Psoas muscle (tissue), 8 donors: ENCODE data around the gene CABCOCO1. TPM values are rescaled to one million over a fixed set of nuclear protein-coding genes. Genes with fewer than 3 reads are reported as not detected.

Source experiments
- ATAC-seq, 4 donors: fragments of 200-7000 bp; cut with Tn5 transposase; one replicate each; pipeline ENCODE4 v1.9.1; 2020; ENCODE audit warnings: moderate library complexity in 3 of 4, mild to moderate bottlenecking in 2 of 4
- DNase-seq, 2 donors: peaks; one replicate each; pipeline ENCODE4 v3.0.0-alpha.2; 2020
- H3K27ac ChIP-seq: fragments of 200-600 bp; one replicate; pipeline ENCODE4 v1.8.0; 2022
- H3K27me3 ChIP-seq, 3 donors: fragments of 200-600 bp in 1 of 3; one replicate each; pipeline versions ENCODE4 v1.6.1 to v1.8.0; 2013 to 2022; ENCODE audit warnings: low read length in 2 of 3, mild to moderate bottlenecking in 2 of 3, moderate library complexity in 1 of 3; ENCODE audit not compliant: insufficient read depth in 3 of 3
- H3K36me3 ChIP-seq, 2 donors: fragments of 200-600 bp in 1 of 2; one replicate each; pipeline versions ENCODE4 v1.6.1 to v1.8.0; 2013 to 2022; ENCODE audit warnings: low read depth in 1 of 2, mild to moderate bottlenecking in 1 of 2, moderate library complexity in 1 of 2; ENCODE audit not compliant: insufficient read depth in 1 of 2
- H3K4me1 ChIP-seq: fragments of 200-600 bp; one replicate; pipeline ENCODE4 v1.8.0; 2022
- H3K4me3 ChIP-seq: fragments of 200-600 bp; one replicate; pipeline ENCODE4 v1.8.0; 2022; ENCODE audit warnings: mild to moderate bottlenecking
- H3K9me3 ChIP-seq: fragments of 200-600 bp; one replicate; pipeline ENCODE4 v1.8.0; 2022
- WGBS, 3 donors: extraction: QIAGEN DNeasy Blood & Tissue Kit; methylation state at CpG; one replicate each; pipeline versions ENCODE4 v1.1.6 to v1.1.7; 2013; 5-methylcytosine and 5-hydroxymethylcytosine counted together
- intact Hi-C, 2 donors: fragments of 100-400 bp; cut with DNase I; formaldehyde crosslinking; loops; one replicate each; pipeline versions ENCODE4 v1.11.0 to v1.14.2; 2022
- polyA plus RNA-seq, 3 donors: library from polyadenylated mRNA; stranded (reverse); fragments of 200-250 nt; gene quantifications; one replicate each; pipeline ENCODE4 v1.2.3, GENCODE V29; 2013
- total RNA-seq, 4 donors: library from RNA; stranded (reverse); fragmentation: NEBNext Ultra II Directional in 2 of 4; extraction: Animal tissue kit (Norgen Biotek cat#: 25700) in 2 of 4; gene quantifications; one replicate each; pipeline versions ENCODE4 v1.2.1 to v1.2.4, GENCODE V29; 2021 to 2023
- TF ChIP-seq, protein P1 (sequence below): fragments of 200-600 bp; IDR thresholded peaks from one replicate; pipeline ENCODE4 v1.8.0; 2022; ENCODE audit warnings: antibody characterized with exemption
- donor health status: healthy with polysubstance abuse.
- donor health status: DM: no; HTN: no; CAD: no; lungs with moderate emphysema.
- donor health status: Bipolar disorder and iron deficiency.
- donor health status: healthy.
- donor health status: DM: yes; HTN: yes; CAD: no.
- donor health status: DM: no; HTN: no; CAD: no.
- donor health status: DM: no; HTN: no; CAD: no.
- donor health status: DM: yes; HTN: yes; CAD: no.

The CABCOCO1 gene
- total and polyA plus RNA-seq, 7 donors = 0.03 to 0.04 TPM; not detected in 5

DNA sequence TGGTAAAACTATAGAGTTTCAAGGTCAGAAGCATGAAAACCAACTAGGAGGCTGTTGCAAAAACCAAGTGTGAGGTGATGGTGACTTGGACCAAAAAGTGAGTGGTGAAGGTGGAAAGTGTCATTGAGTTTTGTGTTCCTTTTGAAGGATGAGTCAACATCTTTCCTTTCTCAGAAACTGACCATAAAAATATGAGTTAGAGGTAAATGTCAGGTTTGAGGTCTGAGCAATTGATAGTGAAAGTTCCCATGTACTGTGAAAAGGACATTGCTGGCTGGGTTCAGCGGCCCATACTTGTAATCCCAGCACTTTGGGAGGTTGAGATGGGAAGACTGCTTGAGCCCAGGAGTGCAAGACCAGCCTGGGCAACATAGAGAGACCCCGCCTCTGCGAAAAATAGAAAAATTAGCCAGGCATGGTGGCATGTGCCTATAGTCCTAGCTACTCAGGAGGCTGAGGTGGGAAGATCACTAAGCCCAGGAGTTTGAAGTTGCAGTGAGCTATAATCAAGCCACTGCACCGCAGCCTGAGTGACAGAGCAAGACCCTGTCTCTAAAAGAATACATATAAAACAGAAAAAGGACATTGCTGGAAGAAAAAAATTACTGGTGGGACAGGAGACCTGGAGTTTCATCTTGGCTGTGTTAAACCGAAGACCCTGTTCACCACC, 149.5 kb downstream of the CABCOCO1 start:
- H3K36me3 ChIP-seq = no peaks in the 10 kb centered on the region
- 91 to 99% (median 93%) methylated on average over 5 of the region's 5 CpGs for WGBS, 3 donors
- H3K27me3 ChIP-seq = no peaks in the 10 kb centered on the region
- H3K4me1 ChIP-seq = no peaks in the 10 kb centered on the region
- ATAC-seq (no peak), DNase-seq (no peak)
- H3K4me3 ChIP-seq = no peak overlapping the region
- no peaks in the 10 kb centered on the region for H3K9me3 ChIP-seq
- TF ChIP-seq, protein P1, sequence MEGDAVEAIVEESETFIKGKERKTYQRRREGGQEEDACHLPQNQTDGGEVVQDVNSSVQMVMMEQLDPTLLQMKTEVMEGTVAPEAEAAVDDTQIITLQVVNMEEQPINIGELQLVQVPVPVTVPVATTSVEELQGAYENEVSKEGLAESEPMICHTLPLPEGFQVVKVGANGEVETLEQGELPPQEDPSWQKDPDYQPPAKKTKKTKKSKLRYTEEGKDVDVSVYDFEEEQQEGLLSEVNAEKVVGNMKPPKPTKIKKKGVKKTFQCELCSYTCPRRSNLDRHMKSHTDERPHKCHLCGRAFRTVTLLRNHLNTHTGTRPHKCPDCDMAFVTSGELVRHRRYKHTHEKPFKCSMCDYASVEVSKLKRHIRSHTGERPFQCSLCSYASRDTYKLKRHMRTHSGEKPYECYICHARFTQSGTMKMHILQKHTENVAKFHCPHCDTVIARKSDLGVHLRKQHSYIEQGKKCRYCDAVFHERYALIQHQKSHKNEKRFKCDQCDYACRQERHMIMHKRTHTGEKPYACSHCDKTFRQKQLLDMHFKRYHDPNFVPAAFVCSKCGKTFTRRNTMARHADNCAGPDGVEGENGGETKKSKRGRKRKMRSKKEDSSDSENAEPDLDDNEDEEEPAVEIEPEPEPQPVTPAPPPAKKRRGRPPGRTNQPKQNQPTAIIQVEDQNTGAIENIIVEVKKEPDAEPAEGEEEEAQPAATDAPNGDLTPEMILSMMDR = no peak
- no peak overlapping the region for H3K27ac ChIP-seq
- intact Hi-C loops = no loop called here

DNA sequence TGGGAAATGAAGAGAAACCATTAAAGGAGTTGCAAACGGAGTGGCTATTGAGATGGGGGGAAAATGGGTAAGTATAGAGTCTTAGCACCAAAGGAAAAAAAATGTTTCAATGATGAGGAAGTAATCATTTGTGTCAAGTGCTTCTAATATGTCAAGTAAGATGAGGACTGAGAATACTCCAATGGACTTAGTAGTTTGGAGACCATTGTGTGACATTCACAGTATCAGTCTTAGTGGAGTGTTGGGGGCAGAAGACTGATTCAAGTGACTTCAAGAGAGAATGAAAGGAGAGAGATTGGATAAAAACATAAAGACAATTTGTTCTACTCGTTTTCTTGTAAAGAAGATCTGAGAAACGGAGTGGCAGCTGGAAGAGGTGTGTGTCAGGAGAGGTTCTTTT, 150.2 kb downstream of the CABCOCO1 start:
- Histone ChIP-seq H3K27ac (no peak overlapping the region), H3K9me3 (no peaks in the 10 kb centered on the region), H3K36me3 (no peaks in the 10 kb centered on the region), H3K27me3 (no peaks in the 10 kb centered on the region), H3K4me1 (no peaks in the 10 kb centered on the region), H3K4me3 (no peak overlapping the region)
- TF ChIP-seq, protein P1 = no peak
- intact Hi-C loops = no loop called here
- no peak for ATAC-seq
- DNase-seq = no peak
- 82 to 92% (median 88%) methylated on average over 3 of the region's 3 CpGs for WGBS, 3 donors

DNA sequence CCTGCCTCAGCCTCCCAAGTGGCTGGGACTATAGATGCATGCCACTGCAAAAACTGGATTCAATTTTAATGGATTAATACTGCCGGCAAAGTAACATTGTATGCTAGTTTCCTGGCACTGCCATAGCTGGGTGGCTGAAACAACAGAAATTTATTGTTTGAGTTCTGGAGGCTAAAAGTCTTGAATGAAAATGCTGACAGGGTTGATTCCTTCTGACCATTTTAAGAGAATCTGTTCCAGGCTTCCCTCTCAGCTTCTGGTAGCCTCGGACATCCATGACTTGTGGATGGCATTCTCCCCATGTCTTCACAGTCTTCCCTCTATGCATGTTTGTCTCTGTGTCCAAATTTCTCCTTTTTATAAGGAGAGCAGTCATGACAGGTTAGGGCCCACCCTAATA, 151.4 kb downstream of the CABCOCO1 start:
- ATAC-seq (no peak), DNase-seq (no peak)
- Histone ChIP-seq H3K27me3 (no peaks in the 10 kb centered on the region), H3K4me1 (no peaks in the 10 kb centered on the region), H3K36me3 (no peaks in the 10 kb centered on the region), H3K9me3 (no peaks in the 10 kb centered on the region), H3K4me3 (no peak overlapping the region), H3K27ac (no peak overlapping the region)
- intact Hi-C loops = no loop called here
- 60 to 73% (median 72%) methylated on average over 2 of the region's 2 CpGs for WGBS, 3 donors
- TF ChIP-seq, protein P1 = no peak

DNA sequence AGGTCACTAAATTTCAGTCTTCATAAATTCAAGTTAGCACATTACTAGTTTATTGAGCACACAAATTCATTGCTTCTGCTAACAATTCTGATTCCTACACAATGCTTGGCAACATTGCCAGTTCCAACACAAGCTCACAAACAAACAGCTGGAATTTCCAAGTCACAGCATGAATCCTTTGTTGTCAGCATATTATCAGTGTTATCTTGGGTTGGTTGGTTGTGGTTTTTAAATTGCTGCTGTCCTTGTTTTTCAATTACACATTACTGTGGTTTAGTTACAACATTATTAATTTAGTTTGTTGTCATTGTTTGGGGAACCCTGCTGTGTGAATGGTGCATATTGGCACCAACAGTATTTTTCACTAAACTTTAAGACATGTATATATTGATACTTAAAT, 152.8 kb downstream of the CABCOCO1 start:
- Histone ChIP-seq H3K36me3 (no peaks in the 10 kb centered on the region), H3K4me1 (no peaks in the 10 kb centered on the region), H3K27me3 (no peaks in the 10 kb centered on the region), H3K9me3 (no peaks in the 10 kb centered on the region), H3K4me3 (no peak overlapping the region), H3K27ac (no peak overlapping the region)
- TF ChIP-seq, protein P1 = no peak
- ATAC-seq (no peak), DNase-seq (no peak)
- intact Hi-C loops = no loop called here

Other genes with a start within 250 kb of the CABCOCO1 start
- gene TMEM26, start 209.5 kb upstream of the CABCOCO1 start, total RNA-seq = under 1 TPM; 0.08 to 0.99 (median 0.32) TPM
- under 1 TPM; 0.05 to 0.31 (median 0.07) TPM for gene TMEM26, start 209.5 kb upstream of the CABCOCO1 start, polyA plus RNA-seq
- gene ARID5B, start 238.8 kb downstream of the CABCOCO1 start, total RNA-seq = 100 to 1,000 TPM in 2 of 4 donors, 10 to 100 TPM in 2; 47.7 to 166 (median 104) TPM
- gene ARID5B, start 238.8 kb downstream of the CABCOCO1 start, polyA plus RNA-seq = 10 to 100 TPM in 2 of 3 donors, 1 to 10 TPM in 1; 8.5 to 93.0 (median 75.9) TPM